ENCODE results near the gene SUMF1.

DNA sequence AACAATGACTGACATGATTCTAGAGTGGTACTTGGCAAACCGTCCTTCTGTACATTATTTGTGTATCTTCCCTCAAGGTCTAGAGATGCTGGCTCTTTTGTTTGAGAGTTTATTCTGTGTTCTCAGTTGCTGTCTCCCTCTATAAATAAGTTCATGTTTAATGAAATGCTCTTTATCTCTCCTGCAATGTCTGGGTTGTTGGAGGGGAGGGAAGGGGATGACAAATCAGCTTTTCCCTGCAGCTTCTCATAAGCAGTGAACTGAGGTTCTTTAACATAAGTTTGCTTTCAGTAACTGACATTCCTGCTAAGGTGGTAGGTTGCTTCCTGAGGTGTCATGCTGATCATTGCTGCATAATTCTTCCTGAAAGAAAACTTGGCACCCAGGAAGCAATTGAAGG, 47.8 kb upstream of the SUMF1 start:
- TF ChIP-seq, protein P1, sequence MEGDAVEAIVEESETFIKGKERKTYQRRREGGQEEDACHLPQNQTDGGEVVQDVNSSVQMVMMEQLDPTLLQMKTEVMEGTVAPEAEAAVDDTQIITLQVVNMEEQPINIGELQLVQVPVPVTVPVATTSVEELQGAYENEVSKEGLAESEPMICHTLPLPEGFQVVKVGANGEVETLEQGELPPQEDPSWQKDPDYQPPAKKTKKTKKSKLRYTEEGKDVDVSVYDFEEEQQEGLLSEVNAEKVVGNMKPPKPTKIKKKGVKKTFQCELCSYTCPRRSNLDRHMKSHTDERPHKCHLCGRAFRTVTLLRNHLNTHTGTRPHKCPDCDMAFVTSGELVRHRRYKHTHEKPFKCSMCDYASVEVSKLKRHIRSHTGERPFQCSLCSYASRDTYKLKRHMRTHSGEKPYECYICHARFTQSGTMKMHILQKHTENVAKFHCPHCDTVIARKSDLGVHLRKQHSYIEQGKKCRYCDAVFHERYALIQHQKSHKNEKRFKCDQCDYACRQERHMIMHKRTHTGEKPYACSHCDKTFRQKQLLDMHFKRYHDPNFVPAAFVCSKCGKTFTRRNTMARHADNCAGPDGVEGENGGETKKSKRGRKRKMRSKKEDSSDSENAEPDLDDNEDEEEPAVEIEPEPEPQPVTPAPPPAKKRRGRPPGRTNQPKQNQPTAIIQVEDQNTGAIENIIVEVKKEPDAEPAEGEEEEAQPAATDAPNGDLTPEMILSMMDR (conservative IDR thresholded peaks at IDR 0.05; ENCODE audit: low read length), result no peak
- TF ChIP-seq EZH2phosphoT487 (IDR thresholded peaks at IDR 0.05; ENCODE audit: borderline replicate concordance), result no peak
